ENCODE data around the gene TUBA4A.

DNA sequence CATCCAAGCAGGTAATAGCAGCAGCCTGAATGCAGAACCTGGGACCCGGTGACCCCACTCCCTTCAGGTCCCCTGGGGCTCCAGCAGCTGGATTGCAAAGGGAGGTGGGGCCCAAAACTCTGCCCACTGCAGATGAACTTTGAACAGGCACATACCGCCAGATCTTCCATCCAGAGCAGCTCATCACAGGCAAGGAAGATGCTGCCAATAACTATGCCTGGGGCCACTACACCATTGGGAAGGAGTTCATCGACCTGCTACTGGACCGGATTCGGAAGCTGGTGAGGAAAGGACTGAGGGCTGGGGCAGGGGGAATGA, 16.3 kb upstream of the TUBA4A start:
- no peak for TF ChIP-seq POLR2A (IDR thresholded peaks at IDR 0.05)
- TF ChIP-seq, protein P1, sequence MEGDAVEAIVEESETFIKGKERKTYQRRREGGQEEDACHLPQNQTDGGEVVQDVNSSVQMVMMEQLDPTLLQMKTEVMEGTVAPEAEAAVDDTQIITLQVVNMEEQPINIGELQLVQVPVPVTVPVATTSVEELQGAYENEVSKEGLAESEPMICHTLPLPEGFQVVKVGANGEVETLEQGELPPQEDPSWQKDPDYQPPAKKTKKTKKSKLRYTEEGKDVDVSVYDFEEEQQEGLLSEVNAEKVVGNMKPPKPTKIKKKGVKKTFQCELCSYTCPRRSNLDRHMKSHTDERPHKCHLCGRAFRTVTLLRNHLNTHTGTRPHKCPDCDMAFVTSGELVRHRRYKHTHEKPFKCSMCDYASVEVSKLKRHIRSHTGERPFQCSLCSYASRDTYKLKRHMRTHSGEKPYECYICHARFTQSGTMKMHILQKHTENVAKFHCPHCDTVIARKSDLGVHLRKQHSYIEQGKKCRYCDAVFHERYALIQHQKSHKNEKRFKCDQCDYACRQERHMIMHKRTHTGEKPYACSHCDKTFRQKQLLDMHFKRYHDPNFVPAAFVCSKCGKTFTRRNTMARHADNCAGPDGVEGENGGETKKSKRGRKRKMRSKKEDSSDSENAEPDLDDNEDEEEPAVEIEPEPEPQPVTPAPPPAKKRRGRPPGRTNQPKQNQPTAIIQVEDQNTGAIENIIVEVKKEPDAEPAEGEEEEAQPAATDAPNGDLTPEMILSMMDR (IDR thresholded peaks at IDR 0.05): no peak
- no peak for TF ChIP-seq POLR2AphosphoS5 (IDR thresholded peaks at IDR 0.05)
- TF ChIP-seq EP300 (IDR thresholded peaks at IDR 0.05): no peak

Measured in gastroesophageal sphincter (tissue), 3 donors.